Fibroblast of villous mesenchyme (primary cell): ENCODE results near the gene MAP3K5. TPM values are rescaled to one million over a fixed set of nuclear protein-coding genes. Genes with fewer than 3 reads are reported as not detected.

Experiments used
- DNase-seq: peaks from one replicate; pipeline ENCODE4 v3.0.0-alpha.2; 2010; ENCODE audit warnings: low read depth
- H3K4me3 ChIP-seq: 2 replicates; pipeline ENCODE4 v1.5.1; 2011; ENCODE audit warnings: low read depth, mild to moderate bottlenecking, low read length
- CTCF ChIP-seq: IDR thresholded peaks from 2 replicates; pipeline ENCODE4 v1.5.1; 2012; ENCODE audit warnings: low read depth, mild to moderate bottlenecking, low read length; ENCODE audit not compliant: insufficient read depth
- total RNA-seq: library from RNA; depleted of rRNA; stranded (reverse); fragments of >200 nt; gene quantifications from 2 replicates; pipeline ENCODE4 v1.2.3, GENCODE V29; 2012

MAP3K5 gene
- total RNA-seq, 1 donor = 84.6 TPM

GRCh38 chr6:136685540-136686108, 106.7 kb downstream of the MAP3K5 start:
- no peak for TF ChIP-seq CTCF
- no peak overlapping the region for H3K4me3 ChIP-seq
- no peak for DNase-seq

- no peak for TF ChIP-seq CTCF
- no peak for DNase-seq
- H3K4me3 ChIP-seq = no peak overlapping the region
Measured at GRCh38 chr6:136684466-136684865, 107.8 kb downstream of the MAP3K5 start.

- H3K4me3 ChIP-seq = no peak overlapping the region
- DNase-seq = no peak
- TF ChIP-seq CTCF = no peak
Measured at GRCh38 chr6:136683209-136683941, 108.9 kb downstream of the MAP3K5 start.

GRCh38 chr6:136682292-136682691, 110.0 kb downstream of the MAP3K5 start:
- H3K4me3 ChIP-seq = no peak overlapping the region
- TF ChIP-seq CTCF = no peak
- no peak for DNase-seq

GRCh38 chr6:136677822-136678221, 114.5 kb downstream of the MAP3K5 start:
- DNase-seq = no peak
- no peak for TF ChIP-seq CTCF
- H3K4me3 ChIP-seq = no peak overlapping the region

GRCh38 chr6:136677344-136677743, 114.9 kb downstream of the MAP3K5 start:
- DNase-seq = no peak
- no peak for TF ChIP-seq CTCF
- no peak overlapping the region for H3K4me3 ChIP-seq
